ENCODE data around the gene ASIC4. TPM values are rescaled to one million over a fixed set of nuclear protein-coding genes. Genes with fewer than 3 reads are reported as not detected.
A peak's percentile ranks its signal among the peaks of the same experiment; 100 is the strongest.

Gene ASIC4
- total RNA-seq, 1 experiment from 2014 or later = not detected

DNA sequence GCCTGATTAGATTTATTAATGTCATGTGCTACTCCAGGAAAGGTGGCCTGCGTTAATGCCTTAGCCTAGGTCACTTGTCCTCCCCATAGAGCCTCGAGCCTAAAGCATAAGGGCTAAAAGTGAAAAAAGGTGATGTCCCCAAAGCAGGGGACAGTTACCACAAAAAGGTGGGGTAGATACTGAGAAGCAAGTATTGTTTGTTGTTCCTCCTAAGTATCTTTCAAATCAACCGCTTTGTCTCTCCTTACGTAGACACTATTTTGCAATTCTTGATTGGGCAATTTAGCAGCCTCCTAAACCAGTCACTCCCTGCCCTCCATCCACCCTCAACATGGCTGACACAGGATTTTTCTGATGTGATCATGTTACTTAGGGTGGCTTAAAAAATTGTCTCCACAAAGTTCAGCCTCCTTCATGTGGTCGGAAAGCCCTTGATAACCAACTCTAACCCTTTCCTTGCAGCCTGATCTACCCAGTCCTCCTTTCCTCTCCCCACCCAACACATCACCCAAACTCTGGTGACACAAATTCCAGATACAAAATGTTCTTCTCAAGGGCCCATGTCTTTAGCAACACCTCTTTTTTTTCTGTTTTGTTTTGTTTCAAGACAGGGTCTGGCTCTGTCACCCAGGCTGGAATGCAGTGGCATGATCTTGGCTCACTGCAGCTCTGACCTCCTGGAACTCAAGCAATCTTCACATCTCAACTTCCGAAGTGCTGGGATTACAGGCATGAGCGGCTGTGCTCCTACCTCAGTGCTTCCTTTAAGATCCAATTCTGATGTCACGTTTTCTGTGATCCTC, 64.7 kb downstream of the ASIC4 start:
- H3K27ac Mint-ChIP-seq (ENCODE audit: low read depth, unreplicated experiment) = peak overlapping the region; percentile 78
- intact Hi-C loops (cut with micrococcal nuclease) = no loop called here
- H3K4me3 Mint-ChIP-seq (ENCODE audit: unreplicated experiment) = peak overlapping the region; percentile 40
- TF ChIP-seq, protein P1, sequence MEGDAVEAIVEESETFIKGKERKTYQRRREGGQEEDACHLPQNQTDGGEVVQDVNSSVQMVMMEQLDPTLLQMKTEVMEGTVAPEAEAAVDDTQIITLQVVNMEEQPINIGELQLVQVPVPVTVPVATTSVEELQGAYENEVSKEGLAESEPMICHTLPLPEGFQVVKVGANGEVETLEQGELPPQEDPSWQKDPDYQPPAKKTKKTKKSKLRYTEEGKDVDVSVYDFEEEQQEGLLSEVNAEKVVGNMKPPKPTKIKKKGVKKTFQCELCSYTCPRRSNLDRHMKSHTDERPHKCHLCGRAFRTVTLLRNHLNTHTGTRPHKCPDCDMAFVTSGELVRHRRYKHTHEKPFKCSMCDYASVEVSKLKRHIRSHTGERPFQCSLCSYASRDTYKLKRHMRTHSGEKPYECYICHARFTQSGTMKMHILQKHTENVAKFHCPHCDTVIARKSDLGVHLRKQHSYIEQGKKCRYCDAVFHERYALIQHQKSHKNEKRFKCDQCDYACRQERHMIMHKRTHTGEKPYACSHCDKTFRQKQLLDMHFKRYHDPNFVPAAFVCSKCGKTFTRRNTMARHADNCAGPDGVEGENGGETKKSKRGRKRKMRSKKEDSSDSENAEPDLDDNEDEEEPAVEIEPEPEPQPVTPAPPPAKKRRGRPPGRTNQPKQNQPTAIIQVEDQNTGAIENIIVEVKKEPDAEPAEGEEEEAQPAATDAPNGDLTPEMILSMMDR (IDR thresholded peaks at IDR 0.05; ENCODE audit: unreplicated experiment) = no peak
- CTCF ChIA-PET = interaction anchor here (0.6 to 0.7 kb wide), 2 partner anchors 55 to 150 kb away, joined by 3 to 5 read pairs; no protein-coding TSS in a partner anchor
- POLR2A ChIA-PET = interaction anchor here (0.7 to 3.0 kb wide), 4 partner anchors 18 to 234 kb away, joined by 3 to 12 read pairs (median 4); partner anchors contain the start of gene STK11IP
- peaks cover 7% of the 10 kb centered on the region for H3K4me1 Mint-ChIP-seq (ENCODE audit: insufficient read depth, unreplicated experiment)
- no peaks in the 10 kb centered on the region for H3K27me3 Mint-ChIP-seq (ENCODE audit: insufficient read depth, unreplicated experiment)
- no peaks in the 10 kb centered on the region for H3K36me3 Mint-ChIP-seq (ENCODE audit: insufficient read depth, unreplicated experiment)
- no peaks in the 10 kb centered on the region for H3K9me3 Mint-ChIP-seq (ENCODE audit: unreplicated experiment)
- BruUV-seq (replicated peaks) = no TSS peak
- DNase-seq (ENCODE audit: unreplicated experiment) = peak; percentile 74

DNA sequence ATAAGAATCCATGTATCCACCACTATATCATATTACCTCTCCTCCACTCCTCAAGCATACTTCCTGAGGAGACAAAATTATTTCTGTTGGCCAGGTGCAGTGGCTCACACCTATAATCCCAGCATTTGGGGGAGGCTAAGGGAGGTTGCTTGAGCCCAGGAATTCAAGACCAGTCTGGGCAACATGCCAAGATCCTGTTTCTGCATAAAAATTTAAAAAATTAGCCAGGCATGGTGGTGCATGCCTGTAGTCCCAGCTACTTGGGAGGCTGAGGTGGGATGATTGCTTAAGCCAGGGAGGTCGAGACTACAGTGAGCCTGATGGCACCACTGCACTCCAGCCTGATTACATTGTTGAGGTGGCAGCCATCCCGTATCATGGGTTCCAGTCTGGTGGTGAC, 67.1 kb downstream of the ASIC4 start:
- Mint-ChIP-seq H3K27me3 (ENCODE audit: insufficient read depth, unreplicated experiment) (no peaks in the 10 kb centered on the region), H3K9me3 (ENCODE audit: unreplicated experiment) (no peaks in the 10 kb centered on the region), H3K36me3 (ENCODE audit: insufficient read depth, unreplicated experiment) (no peaks in the 10 kb centered on the region), H3K27ac (ENCODE audit: low read depth, unreplicated experiment) (no peak overlapping the region), H3K4me1 (ENCODE audit: insufficient read depth, unreplicated experiment) (peaks cover 7% of the 10 kb centered on the region), H3K4me3 (ENCODE audit: unreplicated experiment) (no peak overlapping the region)
- TF ChIP-seq, protein P1 (IDR thresholded peaks at IDR 0.05; ENCODE audit: unreplicated experiment) = no peak
- intact Hi-C loops (cut with micrococcal nuclease) = no loop called here
- no TSS peak for BruUV-seq (replicated peaks)
- ChIA-PET POLR2A (interaction anchor here (3.0 kb wide), 1 partner anchor 16 kb away, joined by 12 read pairs; the partner anchor contains the start of gene STK11IP), CTCF (interaction anchor here (0.6 to 2.2 kb wide), 3 partner anchors 10 to 50 kb away, joined by 3 to 10 read pairs (median 5); partner anchors contain the start of gene OBSL1)
- DNase-seq (ENCODE audit: unreplicated experiment) = no peak

Small RNAs within 50 kb of the gene (microRNA-seq; reads per million reads assigned to microRNA genes)
- not detected for gene MIR3132

Other genes with a start within 250 kb of the ASIC4 start
- 58.2 and 59.8 TPM in 2 replicates for gene DNAJB2, start 235.1 kb upstream of the ASIC4 start, total RNA-seq (2022)
- gene PTPRN, start 205.1 kb upstream of the ASIC4 start, total RNA-seq (2022) = not detected in 2 replicates
- gene RESP18, start 181.7 kb upstream of the ASIC4 start, total RNA-seq (2022) = not detected in 2 replicates
- 81.3 and 81.5 TPM in 2 replicates for gene DNPEP, start 126.6 kb upstream of the ASIC4 start, total RNA-seq (2022)
- gene DES, start 96.1 kb upstream of the ASIC4 start, total RNA-seq (2022) = not detected in 2 replicates
- gene SPEG, start 79.6 kb upstream of the ASIC4 start, total RNA-seq (2022) = 23.3 and 25.7 TPM in 2 replicates
- 70.7 and 80.2 TPM in 2 replicates for gene GMPPA, start 15.6 kb upstream of the ASIC4 start, total RNA-seq (2022)
- 81.2 and 105 TPM in 2 replicates for gene CHPF, start 29.3 kb downstream of the ASIC4 start, total RNA-seq (2022)
- 5.3 and 6.3 TPM in 2 replicates for gene TMEM198, start 29.5 kb downstream of the ASIC4 start, total RNA-seq (2022)
- 29.0 and 29.8 TPM in 2 replicates for gene OBSL1, start 57.1 kb downstream of the ASIC4 start, total RNA-seq (2022)
- 1.2 and 2.2 TPM in 2 replicates for gene INHA, start 57.8 kb downstream of the ASIC4 start, total RNA-seq (2022)
- 24.2 and 26.5 TPM in 2 replicates for gene STK11IP, start 83.4 kb downstream of the ASIC4 start, total RNA-seq (2022)
- 4.2 and 4.7 TPM in 2 replicates for gene SLC4A3, start 113.1 kb downstream of the ASIC4 start, total RNA-seq (2022)